Adrenal gland (tissue), 12 donors: Measurements from ENCODE around the gene ATXN1. TPM values are rescaled to one million over a fixed set of nuclear protein-coding genes. Genes with fewer than 3 reads are reported as not detected.
A peak's percentile ranks its signal among the peaks of the same experiment; 100 is the strongest.

Source experiments
- DNase-seq, 7 donors: peaks; one replicate each; pipeline ENCODE4 v3.0.0-alpha.2; 2019 to 2020
- H3K27ac ChIP-seq, 5 donors: fragments of 200-600 bp; sonication (generic) in 4 of 5; 1 replicate in 3 of 5; 2 replicates in 2 of 5; pipeline versions ENCODE4 v1.5.1 to v1.8.0; 2016 to 2020; ENCODE audit warnings: mild to moderate bottlenecking in 1 of 5
- H3K27me3 ChIP-seq: fragments of 200-600 bp; 2 replicates; pipeline ENCODE4 v1.8.0; 2021
- H3K36me3 ChIP-seq, 2 donors: fragments of 200-600 bp; replicated peaks in 1 of 2; 1 replicate in 1 of 2; 2 replicates in 1 of 2; pipeline versions ENCODE4 v1.5.1 to v1.8.0; 2018 to 2022
- H3K4me1 ChIP-seq, 2 donors: fragments of 200-600 bp; replicated peaks in 1 of 2; 1 replicate in 1 of 2; 2 replicates in 1 of 2; pipeline versions ENCODE4 v1.5.1 to v1.8.0; 2018 to 2021
- H3K4me3 ChIP-seq, 4 donors: fragments of 200-600 bp; sonication (generic) in 3 of 4; one replicate each; pipeline ENCODE4 v1.5.1; 2016 to 2018
- H3K9me3 ChIP-seq, 3 donors: fragments of 200-600 bp; sonication (generic) in 1 of 3; replicated peaks in 1 of 3; 1 replicate in 2 of 3; 2 replicates in 1 of 3; pipeline versions ENCODE4 v1.5.1 to v1.8.0; 2016 to 2021
- CTCF ChIP-seq, 6 experiments: fragments of 450-650 bp in 4 of 6; fragments of 200-600 bp in 2 of 6; sonication (generic) in 1 of 6; IDR thresholded peaks; 1 replicate in 5 of 6; 2 replicates in 1 of 6; pipeline versions ENCODE4 v1.5.1 to v1.8.0; 2016 to 2021; ENCODE audit warnings: antibody characterized with exemption in 6 of 6, mild to moderate bottlenecking in 2 of 6, moderate library complexity in 1 of 6
- POLR2A ChIP-seq, 2 donors: fragments of 450-650 bp; IDR thresholded peaks; one replicate each; pipeline ENCODE4 v1.6.1; 2017; ENCODE audit warnings: antibody characterized with exemption in 2 of 2, mild to moderate bottlenecking in 2 of 2, moderate library complexity in 1 of 2
- WGBS, 4 donors: extraction: QIAGEN DNeasy Blood & Tissue Kit in 2 of 4; methylation state at CpG; one replicate each; pipeline versions ENCODE4 v1.1.5 to v1.1.7; 2013 to 2017; 5-methylcytosine and 5-hydroxymethylcytosine counted together
- intact Hi-C, 2 donors: fragments of 100-400 bp; cut with DNase I; formaldehyde crosslinking; loops; one replicate each; pipeline versions ENCODE4 v1.14.1 to v1.15.0; 2022 to 2023
- polyA plus RNA-seq, 3 donors: library from polyadenylated mRNA; stranded (reverse); fragments of 200-250 nt in 2 of 3; fragments of 350-450 nt in 1 of 3; fragmentation: Illumina TruSeq in 1 of 3; extraction: RNeasy Lipid Tissue Mini Kit (QIAGEN cat#74804) in 1 of 3; gene quantifications; one replicate each; pipeline ENCODE4 v1.2.3, GENCODE V29; 2013 to 2014
- total RNA-seq, 9 donors: library from RNA; depleted of rRNA in 4 of 9; stranded (reverse); fragments of >200 nt in 4 of 9; fragments of 120-200 nt in 1 of 9; fragmentation: NEBNext Ultra II Directional in 1 of 9; extraction: Animal tissue kit (Norgen Biotek cat#: 25700) in 1 of 9; gene quantifications; one replicate each; pipeline versions ENCODE4 v1.1.0 to v1.2.4, GENCODE V29; 2013 to 2023
- donor health status: healthy with polysubstance abuse.
- donor health status: Bipolar disorder and iron deficiency.
- donor health status: DM: yes; HTN: yes; CAD: no.
- donor health status: DM: no; HTN: no; CAD: no.
- donor health status: DM: no; HTN: no; CAD: no.
- donor health status: DM: yes; HTN: yes; CAD: no.

Gene ATXN1
- total and polyA plus RNA-seq, 12 donors = 3.4 to 51.3 (median 25.4) TPM

GRCh38 chr6:16482702-16483314, 278.5 kb downstream of the ATXN1 start:
- no peak for DNase-seq
- H3K9me3 ChIP-seq = no peaks in the 10 kb centered on the region
- TF ChIP-seq CTCF (IDR thresholded peaks at IDR 0.05) (no peak), POLR2A (IDR thresholded peaks at IDR 0.05) (no peak)
- no peaks in the 10 kb centered on the region for H3K27me3 ChIP-seq
- no peaks in the 10 kb centered on the region for H3K4me1 ChIP-seq
- no peaks in the 10 kb centered on the region for H3K36me3 ChIP-seq
- no peak overlapping the region for H3K27ac ChIP-seq
- WGBS, 4 donors = 67 to 83% (median 78%) methylated on average over 1 of the region's 1 CpG
- intact Hi-C loops = no loop called here
- H3K4me3 ChIP-seq = no peak overlapping the region

- no peak overlapping the region for H3K27ac ChIP-seq
- H3K9me3 ChIP-seq = no peaks in the 10 kb centered on the region
- 90 to 94% (median 92%) methylated on average over 3 of the region's 3 CpGs for WGBS, 4 donors
- H3K4me1 ChIP-seq = no peaks in the 10 kb centered on the region
- intact Hi-C loops = no loop called here
- no peak for DNase-seq
- TF ChIP-seq CTCF (IDR thresholded peaks at IDR 0.05) (no peak), POLR2A (IDR thresholded peaks at IDR 0.05) (no peak)
- no peak overlapping the region for H3K4me3 ChIP-seq
- no peaks in the 10 kb centered on the region for H3K27me3 ChIP-seq
- no peaks in the 10 kb centered on the region for H3K36me3 ChIP-seq
Measured at GRCh38 chr6:16481697-16482399, 279.4 kb downstream of the ATXN1 start.

GRCh38 chr6:16480763-16481560, 280.3 kb downstream of the ATXN1 start:
- Histone ChIP-seq H3K9me3 (no peaks in the 10 kb centered on the region), H3K36me3 (no peaks in the 10 kb centered on the region), H3K4me1 (no peaks in the 10 kb centered on the region), H3K27ac (no peak overlapping the region), H3K27me3 (no peaks in the 10 kb centered on the region), H3K4me3 (no peak overlapping the region)
- no peak for TF ChIP-seq POLR2A (IDR thresholded peaks at IDR 0.05)
- TF ChIP-seq CTCF (IDR thresholded peaks at IDR 0.05) = no peak
- no peak for DNase-seq
- 64 to 77% (median 72%) methylated on average over 4 of the region's 4 CpGs for WGBS, 4 donors
- intact Hi-C loops = no loop called here

- peak; percentile 66 to 87 (median 78) for DNase-seq
- WGBS, 4 donors = 67 to 74% (median 71%) methylated on average over 12 of the region's 12 CpGs
- H3K27me3 ChIP-seq = no peaks in the 10 kb centered on the region
- H3K4me3 ChIP-seq = no peak overlapping the region
- no peak for TF ChIP-seq POLR2A (IDR thresholded peaks at IDR 0.05)
- TF ChIP-seq CTCF (IDR thresholded peaks at IDR 0.05) = no peak
- H3K27ac ChIP-seq = no peak overlapping the region
- intact Hi-C loops = no loop called here
- H3K9me3 ChIP-seq = no peaks in the 10 kb centered on the region
- no peaks in the 10 kb centered on the region for H3K36me3 ChIP-seq
- H3K4me1 ChIP-seq = no peaks in the 10 kb centered on the region
Measured at GRCh38 chr6:16477367-16478149, 283.7 kb downstream of the ATXN1 start.
